ENCODE data around the gene MYO1B. TPM values are rescaled to one million over a fixed set of nuclear protein-coding genes. Genes with fewer than 3 reads are reported as not detected.

Gene MYO1B
- total RNA-seq, 1 donor from 2014 or later, result 81.0 TPM

DNA sequence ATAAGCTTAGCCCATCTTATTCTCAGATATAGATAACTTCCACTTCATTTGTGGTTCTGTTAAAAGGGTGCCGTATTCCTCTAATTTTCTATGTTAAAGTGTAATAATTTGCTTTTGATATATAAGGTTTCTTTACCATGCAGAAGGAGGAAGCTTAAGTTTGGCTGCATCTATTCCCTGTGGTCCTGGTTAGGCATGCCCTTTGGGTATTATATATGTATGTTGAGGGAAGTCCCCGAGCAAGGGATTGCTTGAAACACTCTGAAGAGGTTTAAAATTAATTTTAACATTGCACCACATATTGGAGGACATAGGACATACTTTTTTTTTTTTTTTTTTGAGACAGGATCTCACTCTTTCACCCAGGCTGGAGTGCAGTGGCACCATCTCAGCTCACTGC lies 16.9 kb upstream of the MYO1B start:
- H3K4me1 Mint-ChIP-seq (ENCODE audit: unreplicated experiment), result peaks cover 3% of the 10 kb centered on the region

DNA sequence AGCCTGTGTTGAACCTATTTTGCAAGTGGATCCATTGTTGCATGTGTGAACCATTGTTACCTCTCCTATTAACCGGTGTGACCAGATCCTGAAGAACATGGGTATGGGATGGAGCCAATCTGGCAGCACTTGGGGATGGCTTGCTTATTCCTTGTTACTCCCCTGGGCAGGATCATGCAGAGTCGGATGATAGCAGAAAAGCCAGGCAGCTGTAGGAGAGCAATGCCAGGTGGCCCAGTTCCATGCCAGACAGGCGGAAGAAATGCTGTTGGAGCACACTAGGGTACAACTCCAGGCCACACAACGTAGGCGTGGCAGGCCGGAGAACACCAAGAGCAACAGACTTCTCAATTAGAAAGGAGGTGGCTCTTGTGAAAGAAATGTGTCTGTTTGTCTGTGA lies 16.3 kb upstream of the MYO1B start:
- Mint-ChIP-seq H3K27me3 (ENCODE audit: unreplicated experiment) (peaks cover 2% of the 10 kb centered on the region), H3K9me3 (ENCODE audit: unreplicated experiment) (no peaks in the 10 kb centered on the region), H3K36me3 (ENCODE audit: low read depth, unreplicated experiment) (no peaks in the 10 kb centered on the region), H3K4me3 (ENCODE audit: unreplicated experiment) (no peak overlapping the region), H3K27ac (ENCODE audit: unreplicated experiment) (no peak overlapping the region), H3K4me1 (ENCODE audit: unreplicated experiment) (peaks cover 3% of the 10 kb centered on the region)
- no peak for DNase-seq (ENCODE audit: low spot score)
- TF ChIP-seq, protein P1, sequence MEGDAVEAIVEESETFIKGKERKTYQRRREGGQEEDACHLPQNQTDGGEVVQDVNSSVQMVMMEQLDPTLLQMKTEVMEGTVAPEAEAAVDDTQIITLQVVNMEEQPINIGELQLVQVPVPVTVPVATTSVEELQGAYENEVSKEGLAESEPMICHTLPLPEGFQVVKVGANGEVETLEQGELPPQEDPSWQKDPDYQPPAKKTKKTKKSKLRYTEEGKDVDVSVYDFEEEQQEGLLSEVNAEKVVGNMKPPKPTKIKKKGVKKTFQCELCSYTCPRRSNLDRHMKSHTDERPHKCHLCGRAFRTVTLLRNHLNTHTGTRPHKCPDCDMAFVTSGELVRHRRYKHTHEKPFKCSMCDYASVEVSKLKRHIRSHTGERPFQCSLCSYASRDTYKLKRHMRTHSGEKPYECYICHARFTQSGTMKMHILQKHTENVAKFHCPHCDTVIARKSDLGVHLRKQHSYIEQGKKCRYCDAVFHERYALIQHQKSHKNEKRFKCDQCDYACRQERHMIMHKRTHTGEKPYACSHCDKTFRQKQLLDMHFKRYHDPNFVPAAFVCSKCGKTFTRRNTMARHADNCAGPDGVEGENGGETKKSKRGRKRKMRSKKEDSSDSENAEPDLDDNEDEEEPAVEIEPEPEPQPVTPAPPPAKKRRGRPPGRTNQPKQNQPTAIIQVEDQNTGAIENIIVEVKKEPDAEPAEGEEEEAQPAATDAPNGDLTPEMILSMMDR (IDR thresholded peaks at IDR 0.05; ENCODE audit: unreplicated experiment), result no peak

More for the DNA sequence above, 16.9 kb upstream of the MYO1B start:
- Mint-ChIP-seq H3K9me3 (ENCODE audit: unreplicated experiment) (no peaks in the 10 kb centered on the region), H3K27ac (ENCODE audit: unreplicated experiment) (no peak overlapping the region), H3K36me3 (ENCODE audit: low read depth, unreplicated experiment) (no peaks in the 10 kb centered on the region), H3K27me3 (ENCODE audit: unreplicated experiment) (peaks cover 2% of the 10 kb centered on the region), H3K4me3 (ENCODE audit: unreplicated experiment) (no peak overlapping the region)
- DNase-seq (ENCODE audit: low spot score), result no peak
- TF ChIP-seq, protein P1 (IDR thresholded peaks at IDR 0.05; ENCODE audit: unreplicated experiment), result no peak

DNA sequence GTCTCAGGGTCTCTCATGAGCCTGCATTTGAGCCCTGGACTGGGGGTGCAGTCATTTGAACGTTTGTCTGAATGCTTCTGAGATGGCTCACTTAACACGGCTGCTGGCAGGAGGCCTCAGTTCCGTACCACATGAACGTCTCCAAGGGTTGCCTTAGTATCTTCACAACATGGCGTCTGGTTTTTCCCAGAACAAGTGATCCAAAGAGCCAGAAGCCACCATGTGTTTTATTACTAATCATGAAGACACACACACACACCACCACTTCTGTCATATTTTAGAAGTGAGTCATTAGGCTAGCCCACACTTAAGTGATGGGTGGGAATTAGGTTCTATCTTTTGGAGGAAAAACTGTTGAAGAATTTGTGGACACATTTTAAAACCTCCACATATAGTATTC lies 15.0 kb upstream of the MYO1B start:
- Mint-ChIP-seq H3K27me3 (ENCODE audit: unreplicated experiment) (peaks cover 2% of the 10 kb centered on the region), H3K9me3 (ENCODE audit: unreplicated experiment) (no peaks in the 10 kb centered on the region), H3K4me3 (ENCODE audit: unreplicated experiment) (no peak overlapping the region), H3K36me3 (ENCODE audit: low read depth, unreplicated experiment) (no peaks in the 10 kb centered on the region), H3K4me1 (ENCODE audit: unreplicated experiment) (peaks cover 3% of the 10 kb centered on the region), H3K27ac (ENCODE audit: unreplicated experiment) (no peak overlapping the region)
- no peak for DNase-seq (ENCODE audit: low spot score)
- TF ChIP-seq, protein P1 (IDR thresholded peaks at IDR 0.05; ENCODE audit: unreplicated experiment), result no peak

DNA sequence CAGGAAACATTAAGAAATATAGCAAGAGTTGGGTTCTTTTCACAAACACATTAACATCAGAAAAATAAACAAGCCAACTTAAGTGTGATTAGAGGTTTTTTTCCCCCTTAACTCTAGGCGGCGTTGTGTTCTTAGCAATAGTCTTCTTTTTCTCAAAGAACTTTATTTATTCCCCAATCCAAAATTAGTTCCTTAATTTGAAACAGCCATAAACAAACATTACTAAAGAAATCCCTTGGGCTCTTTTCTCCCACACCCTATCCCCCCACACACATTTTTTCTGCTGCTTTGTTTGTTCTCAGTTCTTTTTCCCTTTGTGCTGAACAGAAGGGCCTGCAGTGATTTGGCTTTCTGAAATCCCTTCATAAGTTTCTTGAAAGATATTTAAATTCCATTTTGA lies 13.2 kb upstream of the MYO1B start:
- Mint-ChIP-seq H3K27ac (ENCODE audit: unreplicated experiment) (no peak overlapping the region), H3K4me1 (ENCODE audit: unreplicated experiment) (peaks cover 3% of the 10 kb centered on the region), H3K9me3 (ENCODE audit: unreplicated experiment) (no peaks in the 10 kb centered on the region), H3K36me3 (ENCODE audit: low read depth, unreplicated experiment) (no peaks in the 10 kb centered on the region), H3K4me3 (ENCODE audit: unreplicated experiment) (no peak overlapping the region), H3K27me3 (ENCODE audit: unreplicated experiment) (peaks cover 2% of the 10 kb centered on the region)
- DNase-seq (ENCODE audit: low spot score), result no peak
- TF ChIP-seq, protein P1 (IDR thresholded peaks at IDR 0.05; ENCODE audit: unreplicated experiment), result no peak

DNA sequence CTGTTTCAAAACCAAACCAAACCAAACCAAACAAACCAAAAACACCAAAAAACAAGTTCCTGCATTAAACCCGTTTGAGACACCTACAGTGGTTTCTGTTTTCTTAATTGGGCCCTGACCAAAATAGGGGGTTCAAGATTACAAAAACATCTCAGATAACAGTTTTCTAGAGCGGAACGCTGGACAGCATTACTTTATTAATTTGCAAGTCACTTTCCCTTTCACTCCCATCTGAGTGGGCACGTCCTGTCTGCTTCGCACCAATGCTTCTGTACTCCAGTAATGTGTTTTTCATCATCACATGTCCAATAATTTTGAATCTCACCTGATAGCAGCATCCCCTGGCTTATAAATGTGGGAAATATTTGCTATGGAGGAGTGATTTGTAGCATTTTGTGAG lies 11.7 kb upstream of the MYO1B start:
- H3K27ac Mint-ChIP-seq (ENCODE audit: unreplicated experiment), result no peak overlapping the region

More for the DNA sequence above, 11.7 kb upstream of the MYO1B start:
- Mint-ChIP-seq H3K4me3 (ENCODE audit: unreplicated experiment) (no peak overlapping the region), H3K4me1 (ENCODE audit: unreplicated experiment) (peaks cover 3% of the 10 kb centered on the region), H3K9me3 (ENCODE audit: unreplicated experiment) (no peaks in the 10 kb centered on the region), H3K36me3 (ENCODE audit: low read depth, unreplicated experiment) (no peaks in the 10 kb centered on the region), H3K27me3 (ENCODE audit: unreplicated experiment) (peaks cover 2% of the 10 kb centered on the region)
- DNase-seq (ENCODE audit: low spot score), result no peak
- TF ChIP-seq, protein P1 (IDR thresholded peaks at IDR 0.05; ENCODE audit: unreplicated experiment), result no peak
